OCI-LY1 (cell line): Measurements from ENCODE around the gene ADM2.

ENCODE experiments used
- H2AFZ ChIP-seq: fragments of 200-600 bp; sonication (generic), shearing (Covaris generic); 2 replicates; pipeline ENCODE4 v1.6.0; 2014; ENCODE audit warnings: antibody characterized with exemption, mild to moderate bottlenecking, low read length
- H3F3A ChIP-seq: fragments of 200-600 bp; sonication (generic), shearing (Covaris generic); 2 replicates; pipeline ENCODE4 v1.6.0; 2014; ENCODE audit warnings: mild to moderate bottlenecking, antibody characterized with exemption, low read length, moderate library complexity; ENCODE audit not compliant: insufficient read depth
- H3K27ac ChIP-seq: fragments of 200-600 bp; sonication (generic); 2 replicates; pipeline ENCODE4 v1.5.1; 2014; ENCODE audit warnings: low read length, mixed run types, mild to moderate bottlenecking, low read depth; ENCODE audit not compliant: poor library complexity, severe bottlenecking
- H3K27me3 ChIP-seq: fragments of 200-600 bp; sonication (generic); 2 replicates; pipeline ENCODE4 v1.6.0; 2014; ENCODE audit warnings: antibody characterized with exemption, mild to moderate bottlenecking, low read length, moderate library complexity; ENCODE audit not compliant: insufficient read depth
- H3K36me3 ChIP-seq: fragments of 200-600 bp; sonication (generic); 2 replicates; pipeline ENCODE4 v1.6.1; 2014; ENCODE audit warnings: mild to moderate bottlenecking, antibody characterized with exemption, low read length, moderate library complexity, mixed read lengths; ENCODE audit not compliant: insufficient read depth
- H3K4me1 ChIP-seq: fragments of 200-600 bp; sonication (generic); 2 replicates; pipeline ENCODE4 v1.5.1; 2014; ENCODE audit warnings: mild to moderate bottlenecking, low read length, moderate library complexity; ENCODE audit not compliant: insufficient read depth, severe bottlenecking
- H3K4me2 ChIP-seq: fragments of 200-600 bp; sonication (generic), shearing (Covaris generic); 2 replicates; pipeline ENCODE4 v1.6.1; 2014; ENCODE audit warnings: low read length
- H3K4me3 ChIP-seq: fragments of 200-600 bp; sonication (generic); 2 replicates; pipeline ENCODE4 v1.5.1; 2014; ENCODE audit warnings: low read length, low read depth, mild to moderate bottlenecking, mixed read lengths; ENCODE audit not compliant: poor library complexity, severe bottlenecking
- H3K79me2 ChIP-seq: fragments of 200-600 bp; shearing (Covaris generic); 2 replicates; pipeline ENCODE4 v1.6.1; 2016; ENCODE audit warnings: mixed run types, low read length, mixed read lengths; ENCODE audit not compliant: insufficient read depth
- H3K9ac ChIP-seq: fragments of 200-600 bp; sonication (generic), shearing (Covaris generic); 2 replicates; pipeline ENCODE4 v1.6.1; 2014; ENCODE audit warnings: mild to moderate bottlenecking, low read length, mixed read lengths
- H3K9me2 ChIP-seq: fragments of 200-600 bp; sonication (generic), shearing (Covaris generic); 2 replicates; pipeline ENCODE4 v1.6.1; 2014; ENCODE audit warnings: low read depth, mild to moderate bottlenecking, low read length, mixed read lengths
- H3K9me3 ChIP-seq: fragments of 200-600 bp; shearing (Covaris generic); 2 replicates; pipeline ENCODE4 v1.6.1; 2014; ENCODE audit warnings: low read length, mixed read lengths
- H4K20me1 ChIP-seq: fragments of 200-600 bp; sonication (generic), shearing (Covaris generic); 2 replicates; pipeline ENCODE4 v1.6.0; 2016; ENCODE audit warnings: mild to moderate bottlenecking, low read length; ENCODE audit not compliant: insufficient read depth
- EZH2 ChIP-seq: fragments of 200-600 bp; sonication (generic), shearing (Covaris generic); IDR thresholded peaks from 2 replicates; pipeline ENCODE4 v1.8.0; 2017; ENCODE audit warnings: borderline replicate concordance, mixed run types, mild to moderate bottlenecking, antibody characterized with exemption, low read length, moderate library complexity, mixed read lengths
- TF ChIP-seq, protein P1 (sequence below): fragments of 200-600 bp; sonication (generic), shearing (Covaris generic); IDR thresholded peaks from 2 replicates; pipeline ENCODE4 v1.5.1; 2017; ENCODE audit warnings: mild to moderate bottlenecking, antibody characterized with exemption, low read length, moderate library complexity, mixed read lengths

The ADM2 gene

DNA sequence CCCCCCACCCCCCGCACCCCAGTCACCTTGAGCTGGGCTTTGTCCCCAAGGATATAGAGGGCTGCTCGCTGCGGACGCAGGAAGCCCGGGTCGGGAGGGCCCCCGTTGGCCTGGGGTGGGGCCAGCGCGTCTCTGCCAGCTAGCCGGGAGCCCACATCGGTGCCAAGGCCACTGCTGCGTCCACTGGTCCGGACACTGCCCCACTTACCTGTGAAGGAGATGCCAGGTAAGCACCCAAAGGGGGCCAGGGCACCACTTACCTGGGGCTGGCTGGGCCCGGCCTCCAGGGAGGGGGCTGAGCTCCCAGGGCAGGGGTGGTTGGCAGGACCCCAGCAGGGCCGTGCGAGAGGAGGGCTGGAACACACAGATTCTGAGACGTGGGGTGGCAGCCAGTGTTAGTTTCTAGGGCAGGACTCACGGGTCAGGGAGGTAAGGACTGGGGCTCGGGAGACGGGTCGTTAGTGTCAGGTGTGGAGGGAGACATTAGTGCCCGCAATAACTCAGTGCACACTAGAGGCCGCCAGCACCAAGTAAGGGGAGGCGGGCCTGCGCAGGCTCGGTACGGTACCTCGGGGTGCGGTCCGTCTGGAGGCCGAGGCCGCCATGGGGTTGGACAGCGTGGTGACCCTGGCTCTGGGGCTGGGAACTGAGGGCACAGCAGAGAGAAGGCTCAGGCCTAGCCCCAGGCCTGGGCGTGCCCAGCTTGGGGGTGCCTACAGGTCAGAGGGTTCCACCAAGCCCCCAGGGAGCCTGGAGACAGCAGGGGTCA is 24.7 kb upstream of the ADM2 start:
- H3K4me3 ChIP-seq, result no peak overlapping the region
- no peaks in the 10 kb centered on the region for H3F3A ChIP-seq
- H3K9me3 ChIP-seq, result no peaks in the 10 kb centered on the region
- no peak overlapping the region for H2AFZ ChIP-seq
- H4K20me1 ChIP-seq, result no peaks in the 10 kb centered on the region
- TF ChIP-seq EZH2, result no peak
- TF ChIP-seq, protein P1, sequence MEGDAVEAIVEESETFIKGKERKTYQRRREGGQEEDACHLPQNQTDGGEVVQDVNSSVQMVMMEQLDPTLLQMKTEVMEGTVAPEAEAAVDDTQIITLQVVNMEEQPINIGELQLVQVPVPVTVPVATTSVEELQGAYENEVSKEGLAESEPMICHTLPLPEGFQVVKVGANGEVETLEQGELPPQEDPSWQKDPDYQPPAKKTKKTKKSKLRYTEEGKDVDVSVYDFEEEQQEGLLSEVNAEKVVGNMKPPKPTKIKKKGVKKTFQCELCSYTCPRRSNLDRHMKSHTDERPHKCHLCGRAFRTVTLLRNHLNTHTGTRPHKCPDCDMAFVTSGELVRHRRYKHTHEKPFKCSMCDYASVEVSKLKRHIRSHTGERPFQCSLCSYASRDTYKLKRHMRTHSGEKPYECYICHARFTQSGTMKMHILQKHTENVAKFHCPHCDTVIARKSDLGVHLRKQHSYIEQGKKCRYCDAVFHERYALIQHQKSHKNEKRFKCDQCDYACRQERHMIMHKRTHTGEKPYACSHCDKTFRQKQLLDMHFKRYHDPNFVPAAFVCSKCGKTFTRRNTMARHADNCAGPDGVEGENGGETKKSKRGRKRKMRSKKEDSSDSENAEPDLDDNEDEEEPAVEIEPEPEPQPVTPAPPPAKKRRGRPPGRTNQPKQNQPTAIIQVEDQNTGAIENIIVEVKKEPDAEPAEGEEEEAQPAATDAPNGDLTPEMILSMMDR, result no peak; the same call in 1 of the 2 replicates
- H3K36me3 ChIP-seq, result peaks cover 93% of the 10 kb centered on the region
- H3K27ac ChIP-seq, result no peak overlapping the region
- H3K9me2 ChIP-seq, result no peaks in the 10 kb centered on the region
- H3K9ac ChIP-seq, result no peak overlapping the region
- no peaks in the 10 kb centered on the region for H3K27me3 ChIP-seq
- no peak overlapping the region for H3K4me2 ChIP-seq
- no peaks in the 10 kb centered on the region for H3K79me2 ChIP-seq
- peaks cover 7% of the 10 kb centered on the region for H3K4me1 ChIP-seq

DNA sequence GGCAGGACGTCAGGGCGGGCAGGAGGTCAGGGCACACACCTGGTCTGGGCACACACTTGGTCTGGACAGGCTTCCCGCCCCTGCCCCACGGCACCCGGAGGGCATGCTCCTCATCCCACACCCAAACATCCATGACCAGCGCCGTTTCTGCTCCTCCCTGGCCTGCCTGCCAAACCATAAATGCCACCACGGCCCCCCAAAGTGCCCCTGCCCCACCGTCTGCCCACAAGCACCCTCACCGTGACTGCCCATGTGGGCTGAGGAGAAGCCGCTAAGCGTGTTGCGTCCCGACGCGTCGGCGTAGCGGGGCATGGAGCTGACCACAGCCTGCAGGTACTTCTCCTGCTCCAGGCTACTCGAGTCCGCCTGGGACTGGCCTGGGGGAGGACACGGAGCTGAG is 22.3 kb upstream of the ADM2 start:
- H3K9ac ChIP-seq, result no peak overlapping the region
- no peaks in the 10 kb centered on the region for H3K9me2 ChIP-seq
- no peaks in the 10 kb centered on the region for H3K9me3 ChIP-seq
- peaks cover 95% of the 10 kb centered on the region for H3K36me3 ChIP-seq
- no peak overlapping the region for H3K4me3 ChIP-seq
- no peaks in the 10 kb centered on the region for H3K4me1 ChIP-seq
- no peak overlapping the region for H3K27ac ChIP-seq
- no peak for TF ChIP-seq EZH2
- TF ChIP-seq, protein P1, result no peak
- no peak overlapping the region for H3K4me2 ChIP-seq
- no peak overlapping the region for H2AFZ ChIP-seq
- no peaks in the 10 kb centered on the region for H3F3A ChIP-seq
- no peaks in the 10 kb centered on the region for H3K27me3 ChIP-seq
- H4K20me1 ChIP-seq, result no peaks in the 10 kb centered on the region
- no peaks in the 10 kb centered on the region for H3K79me2 ChIP-seq

DNA sequence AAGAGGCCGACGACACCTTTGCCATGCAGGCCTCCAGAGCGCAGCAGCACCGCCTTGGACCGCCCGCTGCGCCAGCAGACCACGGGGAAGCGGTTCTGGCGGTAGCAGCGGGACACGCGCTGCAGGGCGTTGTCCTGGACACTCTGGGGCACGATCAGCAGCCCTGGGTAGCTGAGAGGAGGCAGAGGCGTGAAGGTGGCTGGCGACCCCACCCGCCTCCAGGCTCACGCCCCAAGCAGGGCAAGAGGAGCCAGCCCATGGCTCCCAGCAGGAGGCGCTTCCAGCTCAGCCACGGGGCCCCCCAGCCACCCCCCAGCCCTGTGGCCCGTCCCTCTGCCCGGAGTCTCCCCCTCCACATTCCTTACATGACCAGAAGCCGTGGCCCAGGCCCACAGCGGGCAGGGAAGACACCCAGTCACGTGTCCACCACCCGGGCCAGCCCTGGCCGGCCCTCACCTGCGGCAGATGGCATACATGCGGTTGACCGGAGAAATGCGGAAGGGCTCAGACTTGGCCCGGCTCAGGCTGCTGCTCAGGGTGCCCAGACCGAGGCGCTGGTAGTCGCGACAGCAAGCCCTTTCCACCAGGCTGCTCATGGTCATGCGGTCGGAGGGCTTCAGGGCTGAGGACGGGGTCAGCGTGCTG is 21.7 kb upstream of the ADM2 start:
- Histone ChIP-seq H3K9me2 (no peaks in the 10 kb centered on the region), H3K9me3 (no peaks in the 10 kb centered on the region), H3K27me3 (no peaks in the 10 kb centered on the region), H4K20me1 (no peaks in the 10 kb centered on the region), H3K27ac (no peak overlapping the region), H3K4me3 (no peak overlapping the region), H3K79me2 (no peaks in the 10 kb centered on the region), H3K36me3 (peaks cover 95% of the 10 kb centered on the region), H3K4me1 (no peaks in the 10 kb centered on the region), H3K9ac (no peak overlapping the region), H2AFZ (no peak overlapping the region), H3K4me2 (no peak overlapping the region), H3F3A (no peaks in the 10 kb centered on the region)
- TF ChIP-seq EZH2, result no peak
- TF ChIP-seq, protein P1, result peak; percentile 15; the same call in 1 of the 2 replicates
